Measurements from ENCODE around the gene MCRS1. TPM values are rescaled to one million over a fixed set of nuclear protein-coding genes. Genes with fewer than 3 reads are reported as not detected.
A peak's percentile ranks its signal among the peaks of the same experiment; 100 is the strongest.

Gene MCRS1
- total RNA-seq, 2 experiments from 2014 or later: 48.2 to 58.2 TPM

DNA sequence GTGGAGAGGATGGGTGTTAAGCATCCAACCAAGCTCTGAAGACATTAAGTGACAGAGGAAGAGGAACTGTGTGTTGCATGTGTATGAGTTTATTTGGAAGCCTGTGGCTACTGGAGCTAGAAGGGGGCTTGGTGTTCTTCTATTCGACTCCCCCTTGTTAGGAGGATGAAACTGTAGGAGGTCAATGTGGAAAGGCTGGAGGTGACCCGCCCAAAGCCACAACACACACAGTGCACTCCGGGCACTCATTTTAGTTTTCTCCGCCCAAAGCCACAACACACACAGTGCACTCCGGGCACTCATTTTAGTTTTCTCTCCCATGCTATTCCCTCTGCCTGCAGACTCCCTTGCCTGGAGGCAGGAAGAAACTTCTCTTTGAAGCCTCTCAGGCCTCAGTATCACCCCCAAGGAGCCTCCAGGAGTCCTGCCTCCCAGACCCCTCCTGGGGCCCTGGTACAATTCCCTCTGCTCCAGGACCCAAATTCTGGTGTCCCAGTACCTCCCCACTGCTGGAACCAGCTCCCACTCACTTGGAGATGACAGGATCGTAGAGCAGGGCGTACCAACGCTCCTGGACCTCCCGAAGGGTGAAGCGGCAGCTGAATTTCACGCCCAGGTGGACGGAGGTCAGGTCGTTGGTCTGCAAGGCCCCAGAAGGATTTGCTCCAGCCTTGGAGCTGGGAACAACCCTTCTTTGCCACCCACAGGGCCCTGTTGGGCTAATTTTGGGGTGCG is 3.8 kb downstream of the MCRS1 start:
- intact Hi-C loops (cut with DNase I, micrococcal nuclease): loop anchor here in 1 of 2 experiments (10.0 kb wide), 1 partner anchor 461 kb away; the partner anchor contains the start of gene RACGAP1
- peaks cover 25% of the 10 kb centered on the region for H3K36me3 Mint-ChIP-seq (ENCODE audit: low read depth)
- H3K27me3 Mint-ChIP-seq: no peaks in the 10 kb centered on the region
- POLR2A ChIA-PET: interaction anchor here (0.6 kb wide), 1 partner anchor 22 kb away, joined by 4 read pairs; no protein-coding TSS in a partner anchor
- H3K9me3 Mint-ChIP-seq (ENCODE audit: low read depth): no peaks in the 10 kb centered on the region
- no peak overlapping the region for H3K4me3 Mint-ChIP-seq
- DNase-seq: no peak
- no peak overlapping the region for H3K27ac Mint-ChIP-seq
- H3K4me1 Mint-ChIP-seq: peaks cover 34% of the 10 kb centered on the region
- no peak for ATAC-seq
- CTCF ChIA-PET: interaction anchor here (0.6 to 1.9 kb wide), 2 partner anchors 17 to 207 kb away, joined by 4 to 11 read pairs; no protein-coding TSS in a partner anchor

DNA sequence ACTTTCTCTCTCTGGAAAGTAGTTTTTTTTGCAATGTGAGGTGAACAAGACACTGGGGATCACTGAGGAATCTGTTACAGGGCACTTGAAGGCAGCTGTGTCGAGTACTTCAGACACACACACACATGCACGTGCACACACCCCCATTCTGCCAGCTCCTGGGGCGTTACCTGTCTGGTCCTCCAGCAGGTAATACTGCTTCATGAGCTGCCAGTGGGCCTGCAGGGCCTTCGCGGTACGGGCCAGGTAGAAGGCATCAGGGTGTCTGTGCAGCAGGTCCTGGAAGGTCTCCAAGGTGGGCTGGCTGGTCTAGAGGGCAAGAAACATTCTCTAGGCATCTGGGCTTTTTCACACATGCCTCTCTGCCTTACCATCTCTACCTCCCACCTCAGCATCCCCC is 5.1 kb downstream of the MCRS1 start:
- no peak for DNase-seq
- CTCF ChIA-PET: interaction anchor here (0.8 to 1.9 kb wide), 6 partner anchors 8 to 231 kb away, joined by 3 to 11 read pairs (median 4); no protein-coding TSS in a partner anchor
- ATAC-seq: no peak
- no peak overlapping the region for H3K27ac Mint-ChIP-seq
- intact Hi-C loops (cut with DNase I, micrococcal nuclease): loop anchor here in 1 of 2 experiments (10.0 kb wide), 1 partner anchor 462 kb away; the partner anchor contains the start of gene RACGAP1
- H3K27me3 Mint-ChIP-seq: no peaks in the 10 kb centered on the region
- H3K4me1 Mint-ChIP-seq: peaks cover 31% of the 10 kb centered on the region
- no peaks in the 10 kb centered on the region for H3K9me3 Mint-ChIP-seq (ENCODE audit: low read depth)
- POLR2A ChIA-PET: no interaction called here
- no peak overlapping the region for H3K4me3 Mint-ChIP-seq
- peaks cover 26% of the 10 kb centered on the region for H3K36me3 Mint-ChIP-seq (ENCODE audit: low read depth)

GRCh38 chr12:49562233-49562632 is 5.7 kb downstream of the MCRS1 start:
- Mint-ChIP-seq H3K27ac (no peak overlapping the region), H3K36me3 (ENCODE audit: low read depth) (peaks cover 26% of the 10 kb centered on the region), H3K9me3 (ENCODE audit: low read depth) (no peaks in the 10 kb centered on the region), H3K4me1 (peaks cover 29% of the 10 kb centered on the region), H3K27me3 (no peaks in the 10 kb centered on the region), H3K4me3 (no peak overlapping the region)
- no peak for DNase-seq
- intact Hi-C loops (cut with DNase I, micrococcal nuclease): loop anchor here in 1 of 2 experiments (10.0 kb wide), 1 partner anchor 463 kb away; the partner anchor contains the start of gene RACGAP1
- POLR2A ChIA-PET: no interaction called here
- CTCF ChIA-PET: interaction anchor here (0.6 to 1.9 kb wide), 6 partner anchors 9 to 328 kb away, joined by 3 to 11 read pairs (median 4); no protein-coding TSS in a partner anchor
- no peak for ATAC-seq

- Mint-ChIP-seq H3K4me1 (peaks cover 17% of the 10 kb centered on the region), H3K9me3 (ENCODE audit: low read depth) (no peaks in the 10 kb centered on the region), H3K27ac (peak overlapping the region; percentile 42), H3K4me3 (no peak overlapping the region), H3K27me3 (no peaks in the 10 kb centered on the region), H3K36me3 (ENCODE audit: low read depth) (peaks cover 26% of the 10 kb centered on the region)
- ChIA-PET CTCF (interaction anchor here (1.1 kb wide), 2 partner anchors 10 to 202 kb away, joined by 3 read pairs; no protein-coding TSS in a partner anchor), POLR2A (no interaction called here)
- DNase-seq (no peak), ATAC-seq (no peak)
- intact Hi-C loops (cut with DNase I, micrococcal nuclease): loop anchor here in 1 of 2 experiments (10.0 kb wide), 1 partner anchor 464 kb away; the partner anchor contains the start of gene RACGAP1
Observed at GRCh38 chr12:49560695-49561094, 7.2 kb downstream of the MCRS1 start.

- H3K9me3 Mint-ChIP-seq (ENCODE audit: low read depth): no peaks in the 10 kb centered on the region
- peaks cover 22% of the 10 kb centered on the region for H3K36me3 Mint-ChIP-seq (ENCODE audit: low read depth)
- intact Hi-C loops (cut with DNase I, micrococcal nuclease): no loop called here
- CTCF ChIA-PET: interaction anchor here (0.7 to 1.3 kb wide), 2 partner anchors 201 to 301 kb away, joined by 3 read pairs; no protein-coding TSS in a partner anchor
- POLR2A ChIA-PET: no interaction called here
- no peaks in the 10 kb centered on the region for H3K27me3 Mint-ChIP-seq
- H3K4me1 Mint-ChIP-seq: peaks cover 5% of the 10 kb centered on the region
- H3K4me3 Mint-ChIP-seq: no peak overlapping the region
- no peak for ATAC-seq
- DNase-seq: no peak
- H3K27ac Mint-ChIP-seq: no peak overlapping the region
Observed at GRCh38 chr12:49559011-49559675, 8.8 kb downstream of the MCRS1 start.

DNA sequence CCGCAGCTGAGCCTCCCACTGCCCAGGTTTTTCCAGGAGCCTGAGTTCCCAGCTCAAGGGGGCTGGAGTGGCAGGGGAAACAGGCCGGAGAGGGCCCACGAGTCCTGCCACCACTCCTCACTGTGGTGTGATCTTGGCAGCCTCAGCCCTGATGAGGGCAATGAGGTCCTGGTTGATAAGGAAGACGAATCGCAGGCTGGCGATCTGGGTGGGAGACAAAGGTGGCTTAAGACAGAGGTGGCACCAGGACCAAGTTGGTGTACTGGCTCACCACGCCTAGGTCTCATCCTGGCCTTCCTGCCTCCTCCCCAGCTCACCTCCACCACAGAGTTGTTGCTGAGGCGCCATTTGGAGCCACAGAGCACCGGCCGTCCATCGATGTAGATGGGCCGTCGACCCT is 9.4 kb downstream of the MCRS1 start:
- no peak overlapping the region for H3K27ac Mint-ChIP-seq
- no peak overlapping the region for H3K4me3 Mint-ChIP-seq
- no peak for DNase-seq
- CTCF ChIA-PET: interaction anchor here (1.3 kb wide), 1 partner anchor 200 kb away, joined by 3 read pairs; no protein-coding TSS in a partner anchor
- peaks cover 5% of the 10 kb centered on the region for H3K4me1 Mint-ChIP-seq
- peaks cover 19% of the 10 kb centered on the region for H3K36me3 Mint-ChIP-seq (ENCODE audit: low read depth)
- ATAC-seq: no peak
- no peaks in the 10 kb centered on the region for H3K9me3 Mint-ChIP-seq (ENCODE audit: low read depth)
- POLR2A ChIA-PET: no interaction called here
- intact Hi-C loops (cut with DNase I, micrococcal nuclease): no loop called here
- no peaks in the 10 kb centered on the region for H3K27me3 Mint-ChIP-seq

DNA sequence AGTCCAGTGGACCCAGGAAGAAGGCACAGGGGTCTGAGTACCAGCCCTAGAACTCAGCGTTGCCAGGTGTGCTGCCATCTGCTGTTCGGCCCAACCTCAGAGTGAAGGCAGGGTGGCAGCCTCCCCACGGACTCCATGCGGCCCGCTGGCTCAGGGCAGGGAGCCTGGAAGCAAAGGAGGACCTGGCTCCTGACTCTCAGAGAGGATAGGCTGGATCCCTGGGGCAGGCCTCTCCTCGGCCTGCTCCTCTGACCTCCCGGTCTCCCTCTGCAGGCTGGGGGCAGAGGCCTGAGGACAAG is 10.1 kb downstream of the MCRS1 start:
- DNase-seq: no peak
- no peak for ATAC-seq
- H3K9me3 Mint-ChIP-seq (ENCODE audit: low read depth): no peaks in the 10 kb centered on the region
- intact Hi-C loops (cut with DNase I, micrococcal nuclease): no loop called here
- H3K36me3 Mint-ChIP-seq (ENCODE audit: low read depth): peaks cover 18% of the 10 kb centered on the region
- no peak overlapping the region for H3K27ac Mint-ChIP-seq
- POLR2A ChIA-PET: no interaction called here
- H3K4me1 Mint-ChIP-seq: peaks cover 5% of the 10 kb centered on the region
- no peak overlapping the region for H3K4me3 Mint-ChIP-seq
- H3K27me3 Mint-ChIP-seq: no peaks in the 10 kb centered on the region
- CTCF ChIA-PET: no interaction called here

- Mint-ChIP-seq H3K4me3 (no peak overlapping the region), H3K4me1 (peaks cover 5% of the 10 kb centered on the region), H3K9me3 (ENCODE audit: low read depth) (no peaks in the 10 kb centered on the region), H3K27me3 (no peaks in the 10 kb centered on the region), H3K36me3 (ENCODE audit: low read depth) (peaks cover 17% of the 10 kb centered on the region), H3K27ac (no peak overlapping the region)
- intact Hi-C loops (cut with DNase I, micrococcal nuclease): no loop called here
- POLR2A ChIA-PET: no interaction called here
- DNase-seq (no peak), ATAC-seq (no peak)
- CTCF ChIA-PET: interaction anchor here (0.6 to 1.2 kb wide), 4 partner anchors 11 to 136 kb away, joined by 3 to 4 read pairs (median 4); no protein-coding TSS in a partner anchor
Observed at GRCh38 chr12:49557187-49557916, 10.6 kb downstream of the MCRS1 start.

- no peak overlapping the region for H3K4me3 Mint-ChIP-seq
- POLR2A ChIA-PET: no interaction called here
- no peak for DNase-seq
- ATAC-seq: no peak
- H3K27me3 Mint-ChIP-seq: no peaks in the 10 kb centered on the region
- H3K36me3 Mint-ChIP-seq (ENCODE audit: low read depth): peaks cover 11% of the 10 kb centered on the region
- CTCF ChIA-PET: interaction anchor here (0.6 to 1.2 kb wide), 4 partner anchors 12 to 136 kb away, joined by 3 to 4 read pairs (median 4); no protein-coding TSS in a partner anchor
- no peaks in the 10 kb centered on the region for H3K9me3 Mint-ChIP-seq (ENCODE audit: low read depth)
- intact Hi-C loops (cut with DNase I, micrococcal nuclease): no loop called here
- H3K27ac Mint-ChIP-seq: no peak overlapping the region
- peaks cover 5% of the 10 kb centered on the region for H3K4me1 Mint-ChIP-seq
Observed at GRCh38 chr12:49556391-49557186, 11.4 kb downstream of the MCRS1 start.

- ATAC-seq (no peak), DNase-seq (no peak)
- H3K4me3 Mint-ChIP-seq: no peak overlapping the region
- H3K27ac Mint-ChIP-seq: no peak overlapping the region
- ChIA-PET POLR2A (no interaction called here), CTCF (interaction anchor here (0.6 kb wide), 1 partner anchor 26 kb away, joined by 3 read pairs; no protein-coding TSS in a partner anchor)
- peaks cover 2% of the 10 kb centered on the region for H3K4me1 Mint-ChIP-seq
- H3K36me3 Mint-ChIP-seq (ENCODE audit: low read depth): peaks cover 9% of the 10 kb centered on the region
- H3K27me3 Mint-ChIP-seq: no peaks in the 10 kb centered on the region
- no peaks in the 10 kb centered on the region for H3K9me3 Mint-ChIP-seq (ENCODE audit: low read depth)
- intact Hi-C loops (cut with DNase I, micrococcal nuclease): no loop called here
Observed at GRCh38 chr12:49555631-49556390, 12.1 kb downstream of the MCRS1 start.

Measured in activated CD4-positive, alpha-beta T cell treated with anti-CD3 and anti-CD28 coated beads for 36 hours (primary cell).